OCI-LY3 (cell line): ENCODE measurements around the gene DIRAS2.

Source experiments
- CTCF ChIP-seq: fragments of 200-600, 300-600 bp; sonication (generic); IDR thresholded peaks from 2 replicates; pipeline ENCODE4 v1.5.1; 2014; ENCODE audit warnings: antibody characterized with exemption, low read length, low read depth
- EZH2phosphoT487 ChIP-seq: fragments of 200-600 bp; shearing (Covaris generic); IDR thresholded peaks from 2 replicates; pipeline ENCODE4 v1.6.1; 2018; ENCODE audit warnings: antibody characterized with exemption, mixed run types, low read depth

GRCh38 chr9:90658181-90658580 lies 15.6 kb upstream of the DIRAS2 start:
- TF ChIP-seq EZH2phosphoT487 = no peak
- TF ChIP-seq CTCF = no peak
